H1 (cell line): Measurements from ENCODE around the gene TXLNG.

Source experiments
- CHD7 ChIP-seq: fragments of 300-600 bp; sonication (generic); IDR thresholded peaks from 2 replicates; pipeline ENCODE4 v1.7.1; 2012; ENCODE audit warnings: low read length, moderate library complexity, mild to moderate bottlenecking, inconsistent platforms; ENCODE audit not compliant: insufficient replicate concordance
- CREB1 ChIP-seq: IDR thresholded peaks from 2 replicates; pipeline ENCODE4 v1.6.1; 2012; ENCODE audit warnings: inconsistent platforms
- CTCF ChIP-seq, 3 experiments: IDR thresholded peaks; 1 replicate in 2 of 3; 2 replicates in 1 of 3; pipeline versions ENCODE4 v1.5.1 to v1.6.1; 2011; ENCODE audit warnings: low read length in 3 of 3, mild to moderate bottlenecking in 3 of 3, inconsistent platforms in 2 of 3, low read depth in 1 of 3, moderate library complexity in 1 of 3; ENCODE audit not compliant: insufficient read depth in 1 of 3; ENCODE audit errors: control extremely low read depth in 1 of 3
- EZH2 ChIP-seq: fragments of 200-600 bp; sonication (generic); IDR thresholded peaks from 2 replicates; pipeline ENCODE4 v1.7.1; 2012; ENCODE audit warnings: low read depth, mild to moderate bottlenecking, moderate library complexity, low read length, inconsistent platforms; ENCODE audit not compliant: severe bottlenecking
- GTF2F1 ChIP-seq: IDR thresholded peaks from 2 replicates; pipeline ENCODE4 v1.6.1; 2012; ENCODE audit warnings: low read depth, low read length, improper control_type of control experiment, borderline replicate concordance
- MAX ChIP-seq: IDR thresholded peaks from 2 replicates; pipeline ENCODE4 v1.6.1; 2012; ENCODE audit warnings: inconsistent platforms
- POLR2A ChIP-seq, 2 experiments: IDR thresholded peaks; 1 replicate in 1 of 2; 2 replicates in 1 of 2; pipeline ENCODE4 v1.6.1; 2011; ENCODE audit warnings: low read depth in 2 of 2, low read length in 2 of 2, mild to moderate bottlenecking in 2 of 2; ENCODE audit errors: control extremely low read depth in 1 of 2
- POLR2AphosphoS5 ChIP-seq: IDR thresholded peaks from 2 replicates; pipeline ENCODE4 v1.6.1; 2011; ENCODE audit warnings: low read depth, low read length
- RFX5 ChIP-seq: IDR thresholded peaks from 2 replicates; pipeline ENCODE4 v1.6.1; 2011; ENCODE audit warnings: low read depth, low read length, improper control_type of control experiment, borderline replicate concordance
- SIN3A ChIP-seq, 2 experiments: IDR thresholded peaks in 1 of 2; conservative IDR thresholded peaks in 1 of 2; 2 replicates each; pipeline ENCODE4 v1.6.1; 2011 to 2012; ENCODE audit warnings: low read length in 2 of 2, improper control_type of control experiment in 1 of 2, low read depth in 1 of 2, mild to moderate bottlenecking in 1 of 2
- SUZ12 ChIP-seq: fragments of 200-600 bp; sonication (generic); IDR thresholded peaks from 2 replicates; pipeline ENCODE4 v1.6.1; 2012; ENCODE audit warnings: mild to moderate bottlenecking, inconsistent platforms, low read length, moderate library complexity, mixed read lengths
- TCF12 ChIP-seq: IDR thresholded peaks from 2 replicates; pipeline ENCODE4 v1.6.1; 2011; ENCODE audit warnings: low read depth, mild to moderate bottlenecking, low read length

GRCh38 chrX:16750136-16750535, 36.1 kb upstream of the TXLNG start:
- TF ChIP-seq POLR2A (IDR thresholded peaks at IDR 0.05; ENCODE audit: control extremely low read depth in 1 of 2, low read depth in 2 of 2, low read length in 2 of 2) (no peak), CTCF (IDR thresholded peaks at IDR 0.05; ENCODE audit: control extremely low read depth in 1 of 3, insufficient read depth in 1 of 3, low read depth in 1 of 3, low read length in 3 of 3) (no peak), SUZ12 (no peak), CREB1 (no peak), CHD7 (no peak), GTF2F1 (no peak), EZH2 (no peak), MAX (no peak), POLR2AphosphoS5 (no peak), SIN3A (conservative IDR thresholded peaks at IDR 0.05 in 1 of 2, IDR thresholded peaks at IDR 0.05 in 1 of 2; ENCODE audit: low read depth in 1 of 2, low read length in 2 of 2) (no peak), RFX5 (no peak), TCF12 (no peak)
